Muscle layer of duodenum (tissue), 2 donors: ENCODE results near the gene LASP1.
"Not testable (repeated sequence)": the region's sequence is repeated elsewhere in the genome, so short reads cannot be mapped to it uniquely, and the experiment has no call there.

Experiments
- H3K27ac ChIP-seq: one replicate; pipeline ENCODE4 v1.7.0; 2013; ENCODE audit warnings: mild to moderate bottlenecking, low read length
- H3K27me3 ChIP-seq: one replicate; pipeline ENCODE4 v1.7.0; 2013; ENCODE audit warnings: low read depth, mild to moderate bottlenecking, control low read depth, low read length
- H3K36me3 ChIP-seq, 2 donors: one replicate each; pipeline ENCODE4 v1.7.0; 2013; ENCODE audit warnings: low read length in 2 of 2, control low read depth in 1 of 2, mild to moderate bottlenecking in 1 of 2; ENCODE audit not compliant: insufficient read depth in 2 of 2, control insufficient read depth in 1 of 2
- H3K4me1 ChIP-seq, 2 donors: one replicate each; pipeline ENCODE4 v1.7.0; 2013; ENCODE audit warnings: low read length in 2 of 2, mild to moderate bottlenecking in 2 of 2, control low read depth in 1 of 2, moderate library complexity in 1 of 2; ENCODE audit not compliant: insufficient read depth in 2 of 2, control insufficient read depth in 1 of 2
- H3K4me3 ChIP-seq, 2 donors: one replicate each; pipeline ENCODE4 v1.7.0; 2013; ENCODE audit warnings: low read length in 2 of 2, low read depth in 1 of 2, mild to moderate bottlenecking in 1 of 2
- H3K9me3 ChIP-seq, 2 donors: one replicate each; pipeline ENCODE4 v1.7.0; 2013; ENCODE audit warnings: low read length in 2 of 2, control low read depth in 1 of 2, mild to moderate bottlenecking in 1 of 2; ENCODE audit not compliant: control insufficient read depth in 1 of 2
- donor health status: healthy.

LASP1 gene

DNA sequence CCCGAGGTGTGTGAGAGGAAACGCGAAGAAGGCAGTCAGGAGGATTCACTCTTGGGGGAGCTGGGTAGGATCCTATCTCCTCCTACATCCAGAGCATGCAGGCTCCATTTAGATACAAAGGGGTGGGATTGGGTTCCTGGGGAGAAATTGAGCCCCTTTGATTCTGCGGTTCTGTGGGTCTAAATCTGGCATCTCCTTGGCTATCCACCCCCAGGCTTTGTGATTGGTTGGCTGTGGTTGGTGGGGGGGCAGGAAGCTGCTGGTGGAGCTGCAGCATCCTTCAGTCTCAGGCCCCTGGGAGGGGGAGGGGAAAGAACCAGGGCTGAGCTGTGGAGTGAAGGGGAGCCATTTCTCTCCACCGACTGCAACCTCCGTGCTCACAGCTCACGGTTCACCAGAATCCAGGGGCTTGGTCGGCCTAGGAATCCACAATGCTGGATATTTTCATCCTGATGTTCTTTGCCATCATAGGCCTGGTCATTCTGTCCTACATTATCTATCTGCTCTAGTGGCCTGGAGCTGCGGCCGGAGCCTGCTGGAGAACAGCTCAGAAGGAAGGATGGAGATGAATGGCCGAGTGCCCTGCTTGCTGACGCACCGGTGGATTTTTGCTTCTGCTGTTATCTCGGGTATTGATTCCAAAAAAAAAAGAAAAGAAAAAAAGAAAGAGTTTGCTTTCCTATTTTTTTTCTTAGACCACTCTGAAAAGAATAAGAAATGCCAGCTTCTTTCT, 55.6 kb downstream of the LASP1 start, which contains the start of gene LASP1NB:
TSS of gene LASP1NB (plus strand) at position 352 of the 733 bp plus-strand sequence.
- no peaks in the 10 kb centered on the region for H3K9me3 ChIP-seq
- H3K27ac ChIP-seq = peak within 1 kb of the TSS; percentile 50
- H3K4me1 ChIP-seq = peaks cover 0 to 49% of the 10 kb centered on the region in 2 donors
- no peaks in the 10 kb centered on the region for H3K27me3 ChIP-seq
- peak within 1 kb of the TSS; percentile 38 to 42 for H3K4me3 ChIP-seq
- H3K36me3 ChIP-seq = no peaks in the 10 kb centered on the region

GRCh38 chr17:38926293-38927070, 56.6 kb downstream of the LASP1 start:
- peak overlapping the region; percentile 50 for H3K27ac ChIP-seq
- H3K9me3 ChIP-seq = no peaks in the 10 kb centered on the region

DNA sequence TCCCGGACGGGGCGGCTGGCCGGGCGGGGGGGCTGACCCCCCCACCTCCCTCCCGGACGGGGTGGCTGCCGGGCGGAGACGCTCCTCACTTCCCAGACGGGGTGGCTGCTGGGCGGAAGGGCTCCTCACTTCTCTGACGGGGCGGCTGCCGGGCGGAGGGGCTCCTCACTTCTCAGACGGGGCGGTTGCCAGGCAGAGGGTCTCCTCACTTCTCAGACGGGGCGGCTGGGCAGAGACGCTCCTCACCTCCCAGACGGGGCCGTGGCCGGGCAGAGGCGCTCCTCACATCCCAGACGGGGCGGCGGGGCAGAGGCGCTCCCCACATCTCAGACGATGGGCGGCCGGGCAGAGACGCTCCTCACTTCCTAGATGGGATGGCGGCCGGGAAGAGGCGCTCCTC, 60.9 kb downstream of the LASP1 start:
- not testable (repeated sequence) for H3K4me1 ChIP-seq, H3K27ac ChIP-seq, H3K27me3 ChIP-seq, H3K4me3 ChIP-seq, H3K9me3 ChIP-seq, H3K36me3 ChIP-seq

More at GRCh38 chr17:38926293-38927070, 56.6 kb downstream of the LASP1 start:
- Histone ChIP-seq H3K36me3 (no peaks in the 10 kb centered on the region), H3K4me1 (peaks cover 0 to 39% of the 10 kb centered on the region in 2 donors), H3K27me3 (no peaks in the 10 kb centered on the region), H3K4me3 (peak overlapping the region in 1 of 2 donors; percentile 26)

DNA sequence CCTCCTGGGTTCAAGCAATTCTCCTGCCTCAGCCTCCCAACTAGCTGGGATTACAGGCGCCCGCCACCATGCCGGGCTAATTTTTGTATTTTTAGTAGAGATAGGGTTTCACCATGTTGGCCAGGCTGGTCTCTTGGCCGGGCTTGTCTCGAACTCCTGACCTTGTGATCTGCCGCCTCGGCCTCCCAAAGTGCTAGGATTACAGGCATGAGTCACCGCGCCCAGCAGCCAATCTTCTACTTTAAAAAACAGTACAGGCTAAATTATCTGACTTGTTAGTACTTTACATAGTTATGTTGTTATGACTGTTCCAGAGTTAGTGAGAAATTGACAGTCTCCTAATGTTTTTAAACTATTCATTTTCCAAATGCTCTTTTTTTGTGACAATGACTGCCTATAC, 64.1 kb downstream of the LASP1 start:
- H3K36me3 ChIP-seq, H3K27me3 ChIP-seq, H3K27ac ChIP-seq, H3K4me3 ChIP-seq, H3K4me1 ChIP-seq, H3K9me3 ChIP-seq: not testable (repeated sequence)

- H3K36me3 ChIP-seq = no peaks in the 10 kb centered on the region
Measured at GRCh38 chr17:38939987-38940386, 70.1 kb downstream of the LASP1 start.

DNA sequence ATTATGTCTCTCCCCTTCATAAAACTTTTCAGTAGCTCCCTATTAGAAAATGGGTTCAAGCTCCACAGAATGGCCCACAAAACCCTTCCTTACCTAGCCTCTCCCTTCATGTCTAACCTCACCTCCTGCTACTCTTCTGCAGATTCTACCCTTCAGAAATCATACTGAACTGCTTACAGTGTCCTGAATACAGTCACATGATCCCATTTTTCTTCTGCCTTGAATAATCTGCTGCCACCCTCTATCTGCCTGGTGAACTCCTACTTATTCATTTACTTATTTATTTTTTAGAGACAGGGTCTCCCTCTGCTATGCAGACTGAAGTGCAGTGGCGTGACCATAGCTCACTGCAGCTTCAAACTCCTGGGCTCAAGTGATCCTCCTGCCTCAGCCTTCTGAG, 70.5 kb downstream of the LASP1 start:
- Histone ChIP-seq H3K27me3 (no peaks in the 10 kb centered on the region), H3K27ac (no peak overlapping the region), H3K9me3 (no peaks in the 10 kb centered on the region), H3K4me1 (peaks cover 0 to 5% of the 10 kb centered on the region in 2 donors), H3K4me3 (no peak overlapping the region), H3K36me3 (no peaks in the 10 kb centered on the region)

More at GRCh38 chr17:38939987-38940386, 70.1 kb downstream of the LASP1 start:
- Histone ChIP-seq H3K4me1 (peaks cover 0 to 5% of the 10 kb centered on the region in 2 donors), H3K27ac (no peak overlapping the region), H3K27me3 (no peaks in the 10 kb centered on the region), H3K4me3 (no peak overlapping the region), H3K9me3 (no peaks in the 10 kb centered on the region)

GRCh38 chr17:38942696-38943334, 73.0 kb downstream of the LASP1 start:
- Histone ChIP-seq H3K4me1 (peaks cover 0 to 5% of the 10 kb centered on the region in 2 donors), H3K27me3 (no peaks in the 10 kb centered on the region), H3K9me3 (no peaks in the 10 kb centered on the region), H3K27ac (no peak overlapping the region), H3K36me3 (no peaks in the 10 kb centered on the region), H3K4me3 (no peak overlapping the region)

- H3K27me3 ChIP-seq = no peaks in the 10 kb centered on the region
- H3K4me1 ChIP-seq = peaks cover 0 to 5% of the 10 kb centered on the region in 2 donors
- H3K36me3 ChIP-seq = no peaks in the 10 kb centered on the region
- no peak overlapping the region for H3K4me3 ChIP-seq
- H3K9me3 ChIP-seq = no peaks in the 10 kb centered on the region
- no peak overlapping the region for H3K27ac ChIP-seq
Measured at GRCh38 chr17:38943607-38944006, 73.7 kb downstream of the LASP1 start.

GRCh38 chr17:38947189-38947588, 77.3 kb downstream of the LASP1 start:
- Histone ChIP-seq H3K9me3 (no peaks in the 10 kb centered on the region), H3K27me3 (no peaks in the 10 kb centered on the region), H3K36me3 (no peaks in the 10 kb centered on the region), H3K4me3 (no peak overlapping the region), H3K4me1 (peaks cover 0 to 5% of the 10 kb centered on the region in 2 donors), H3K27ac (no peak overlapping the region)

- not testable (repeated sequence) for H3K27me3 ChIP-seq, H3K27ac ChIP-seq, H3K4me1 ChIP-seq, H3K9me3 ChIP-seq, H3K36me3 ChIP-seq, H3K4me3 ChIP-seq
Measured at GRCh38 chr17:38953800-38954199, 83.9 kb downstream of the LASP1 start.

DNA sequence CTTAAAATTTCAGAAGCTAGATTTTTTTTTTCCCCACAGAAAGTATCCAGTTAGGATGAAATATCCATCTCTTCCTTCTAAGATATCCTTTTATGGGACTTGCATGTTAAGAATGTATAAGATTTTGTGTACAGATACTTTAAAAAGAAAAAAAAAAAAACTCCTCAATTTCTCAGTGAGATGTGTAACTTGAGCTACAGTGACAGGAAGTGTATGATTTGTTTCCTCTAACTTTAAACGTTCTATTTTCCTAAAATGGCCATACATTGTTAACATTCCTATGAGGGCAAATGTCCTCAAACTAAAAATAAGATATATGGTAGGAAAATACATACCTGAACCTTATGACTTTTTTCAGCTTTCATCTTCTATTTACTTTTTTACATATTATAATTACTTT, 88.5 kb downstream of the LASP1 start:
- H3K9me3 ChIP-seq = no peaks in the 10 kb centered on the region
- H3K36me3 ChIP-seq = no peaks in the 10 kb centered on the region
- H3K4me3 ChIP-seq = no peak overlapping the region
- H3K27ac ChIP-seq = no peak overlapping the region
- no peaks in the 10 kb centered on the region for H3K27me3 ChIP-seq
- H3K4me1 ChIP-seq = no peaks in the 10 kb centered on the region
